HepG2 (cell line): Measurements from ENCODE around the gene ADRM1. TPM values are rescaled to one million over a fixed set of nuclear protein-coding genes. Genes with fewer than 3 reads are reported as not detected.

Source experiments
- CAMTA2 ChIP-seq: sonication (generic); formaldehyde crosslinking; IDR thresholded peaks from 2 replicates; pipeline ENCODE4 v1.4.0; 2020; ENCODE audit warnings: mild to moderate bottlenecking, missing genetic modification reagents, borderline replicate concordance
- CHD4 ChIP-seq: fragments of 200-600 bp; sonication (generic); IDR thresholded peaks from 2 replicates; pipeline ENCODE4 v1.7.0; 2017; ENCODE audit warnings: mild to moderate bottlenecking, low read length, borderline replicate concordance
- ELF4 ChIP-seq: sonication (generic); formaldehyde crosslinking; IDR thresholded peaks from 2 replicates; pipeline ENCODE4 v1.5.0; 2020; ENCODE audit warnings: missing genetic modification reagents, mild to moderate bottlenecking, moderate library complexity, borderline replicate concordance
- FOXA3 ChIP-seq: IDR thresholded peaks from 2 replicates; pipeline ENCODE4 v1.6.1; 2016; ENCODE audit warnings: missing genetic modification reagents, missing compliant biosample characterization
- FOXO4 ChIP-seq: sonication (generic); formaldehyde crosslinking; conservative IDR thresholded peaks from 2 replicates; pipeline ENCODE4 v1.8.1; 2023; ENCODE audit warnings: missing genetic modification reagents
- KDM3A ChIP-seq: IDR thresholded peaks from 2 replicates; pipeline ENCODE4 v1.6.1; 2018; ENCODE audit warnings: low read depth, missing compliant biosample characterization
- KDM5A ChIP-seq: fragments of 200-600 bp; sonication (generic); IDR thresholded peaks from 2 replicates; pipeline ENCODE4 v1.7.0; 2018; ENCODE audit warnings: antibody characterized with exemption, mild to moderate bottlenecking, low read length, borderline replicate concordance
- MEF2D ChIP-seq: sonication (generic); formaldehyde crosslinking; IDR thresholded peaks from 2 replicates; pipeline ENCODE4 v1.5.1; 2020; ENCODE audit warnings: mild to moderate bottlenecking, missing genetic modification reagents
- NCOA5 ChIP-seq: sonication (generic); formaldehyde crosslinking; IDR thresholded peaks from 2 replicates; pipeline ENCODE4 v1.4.0; 2020; ENCODE audit warnings: missing genetic modification reagents
- NKX3-1 ChIP-seq: sonication (generic); formaldehyde crosslinking; IDR thresholded peaks from 2 replicates; pipeline ENCODE4 v1.5.0; 2020; ENCODE audit warnings: missing genetic modification reagents
- REPIN1 ChIP-seq: sonication (generic); formaldehyde crosslinking; IDR thresholded peaks from 2 replicates; pipeline ENCODE4 v1.8.0; 2022; ENCODE audit warnings: missing genetic modification reagents, low read depth, mild to moderate bottlenecking, borderline replicate concordance
- SP2 ChIP-seq: sonication (generic); formaldehyde crosslinking; IDR thresholded peaks from 2 replicates; pipeline ENCODE4 v1.5.1; 2020; ENCODE audit warnings: mild to moderate bottlenecking, missing genetic modification reagents
- STAG1 ChIP-seq: sonication (generic); formaldehyde crosslinking; IDR thresholded peaks from 2 replicates; pipeline ENCODE4 v1.4.0; 2020; ENCODE audit warnings: missing genetic modification reagents
- ZBTB8A ChIP-seq: sonication (generic); formaldehyde crosslinking; IDR thresholded peaks from 2 replicates; pipeline ENCODE4 v1.4.0; 2020; ENCODE audit warnings: mild to moderate bottlenecking, low read depth, missing genetic modification reagents, borderline replicate concordance
- ZFY ChIP-seq: sonication (generic); formaldehyde crosslinking; IDR thresholded peaks from 2 replicates; pipeline ENCODE4 v1.4.0; 2020; ENCODE audit warnings: missing genetic modification reagents
- ZMAT3 ChIP-seq: sonication (generic); formaldehyde crosslinking; conservative IDR thresholded peaks from 2 replicates; pipeline ENCODE4 v1.7.0; 2021; ENCODE audit warnings: missing genetic modification reagents
- ZNF468 ChIP-seq: sonication (generic); formaldehyde crosslinking; IDR thresholded peaks from 2 replicates; pipeline ENCODE4 v1.8.0; 2022; ENCODE audit warnings: mild to moderate bottlenecking, moderate library complexity, missing genetic modification reagents
- ZNF569 ChIP-seq: sonication (generic); formaldehyde crosslinking; IDR thresholded peaks from 2 replicates; pipeline ENCODE4 v1.5.0; 2020; ENCODE audit warnings: mild to moderate bottlenecking, missing genetic modification reagents, moderate library complexity, borderline replicate concordance
- ZNF614 ChIP-seq: IDR thresholded peaks from 2 replicates; pipeline ENCODE4 v1.6.1; 2018; ENCODE audit warnings: missing biosample characterization, missing genetic modification reagents, inconsistent platforms, borderline replicate concordance
- ZNF660 ChIP-seq: sonication (generic); formaldehyde crosslinking; IDR thresholded peaks from 2 replicates; pipeline ENCODE4 v1.5.1; 2020; ENCODE audit warnings: mild to moderate bottlenecking, low read depth, missing genetic modification reagents, borderline replicate concordance
- ZNF740 ChIP-seq: sonication (generic); formaldehyde crosslinking; IDR thresholded peaks from 2 replicates; pipeline ENCODE4 v1.4.0; 2020; ENCODE audit warnings: missing genetic modification reagents
- ZNF782 ChIP-seq: sonication (generic); formaldehyde crosslinking; IDR thresholded peaks from 2 replicates; pipeline ENCODE4 v1.4.0; 2020; ENCODE audit warnings: missing genetic modification reagents, mild to moderate bottlenecking, borderline replicate concordance
- polyA plus RNA-seq, 8 experiments: library from polyadenylated mRNA; depleted of rRNA in 3 of 8; stranded (reverse) in 7 of 8; unstranded in 1 of 8; fragments of >200 nt; fragmentation: Illumina TruSeq in 4 of 8; extraction: Trizol in 4 of 8; gene quantifications; 2 replicates each; pipeline versions ENCODE4 v1.2.1 to v1.2.3, GENCODE V29; 2011 to 2016; ENCODE audit warnings: low read depth in 4 of 8, missing spikeins in 1 of 8, mixed read lengths in 1 of 8; ENCODE audit not compliant: insufficient read depth in 1 of 8
- total RNA-seq, 5 experiments: library from RNA; depleted of rRNA; stranded (reverse); fragments of >200 nt; fragmentation: Illumina TruSeq; extraction: Trizol; gene quantifications; 2 replicates each; pipeline ENCODE4 v1.2.3, GENCODE V29; 2016; ENCODE audit warnings: low read depth in 1 of 5
- TF ChIP-seq, protein P1 (sequence below): sonication (generic); formaldehyde crosslinking; IDR thresholded peaks from 2 replicates; pipeline ENCODE4 v1.4.0; 2020; ENCODE audit warnings: missing genetic modification reagents
- TF ChIP-seq, protein P2 (sequence below): sonication (generic); formaldehyde crosslinking; IDR thresholded peaks from 2 replicates; pipeline ENCODE4 v1.5.0; 2020; ENCODE audit warnings: missing genetic modification reagents, mild to moderate bottlenecking, borderline replicate concordance
- TF ChIP-seq, protein P3 (sequence below): sonication (generic); formaldehyde crosslinking; conservative IDR thresholded peaks from 2 replicates; pipeline ENCODE4 v1.5.0; 2020; ENCODE audit warnings: missing genetic modification reagents

Gene ADRM1
- total and polyA plus RNA-seq, 2 of the 13 experiments (the other 11 are each of a cell fraction or from before 2014, with no cell fraction given) = 92.9 to 154 TPM

DNA sequence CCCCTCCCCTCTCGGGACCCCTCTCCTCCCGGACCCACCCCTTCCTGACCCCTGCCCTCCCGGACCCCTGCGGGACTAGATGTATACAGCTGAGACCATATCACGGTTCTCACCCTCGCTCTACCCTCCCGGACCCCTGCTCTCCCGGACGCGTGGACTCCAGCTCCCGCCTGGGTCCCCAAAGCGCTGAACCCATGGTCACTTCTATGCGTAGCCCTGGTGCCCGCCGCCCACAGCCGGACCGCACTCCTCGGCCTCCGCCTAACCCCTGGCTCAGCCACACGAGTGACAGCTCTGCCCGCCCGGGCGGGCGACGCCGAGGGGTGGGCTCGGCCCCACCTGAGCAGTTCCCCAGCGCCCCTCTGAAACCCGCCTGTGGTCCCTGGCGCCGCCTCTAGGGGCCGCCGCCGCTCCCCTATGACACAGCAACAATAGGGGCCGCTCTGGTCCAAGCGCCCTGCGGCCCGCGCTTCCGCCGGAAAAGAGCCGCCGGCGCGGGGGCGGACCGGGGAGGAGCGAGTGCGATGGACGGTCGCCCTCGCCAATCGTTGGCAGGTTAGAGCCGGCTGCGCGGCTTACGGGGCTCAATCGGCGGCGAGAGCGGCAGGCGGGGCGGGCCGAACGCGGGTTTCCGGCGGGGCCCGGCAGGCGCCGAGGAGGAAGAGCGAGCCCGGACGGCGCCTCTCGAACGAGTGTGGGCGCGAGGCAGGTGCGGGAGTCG is at the start of gene ADRM1 (continued):
- TF ChIP-seq, protein P1, sequence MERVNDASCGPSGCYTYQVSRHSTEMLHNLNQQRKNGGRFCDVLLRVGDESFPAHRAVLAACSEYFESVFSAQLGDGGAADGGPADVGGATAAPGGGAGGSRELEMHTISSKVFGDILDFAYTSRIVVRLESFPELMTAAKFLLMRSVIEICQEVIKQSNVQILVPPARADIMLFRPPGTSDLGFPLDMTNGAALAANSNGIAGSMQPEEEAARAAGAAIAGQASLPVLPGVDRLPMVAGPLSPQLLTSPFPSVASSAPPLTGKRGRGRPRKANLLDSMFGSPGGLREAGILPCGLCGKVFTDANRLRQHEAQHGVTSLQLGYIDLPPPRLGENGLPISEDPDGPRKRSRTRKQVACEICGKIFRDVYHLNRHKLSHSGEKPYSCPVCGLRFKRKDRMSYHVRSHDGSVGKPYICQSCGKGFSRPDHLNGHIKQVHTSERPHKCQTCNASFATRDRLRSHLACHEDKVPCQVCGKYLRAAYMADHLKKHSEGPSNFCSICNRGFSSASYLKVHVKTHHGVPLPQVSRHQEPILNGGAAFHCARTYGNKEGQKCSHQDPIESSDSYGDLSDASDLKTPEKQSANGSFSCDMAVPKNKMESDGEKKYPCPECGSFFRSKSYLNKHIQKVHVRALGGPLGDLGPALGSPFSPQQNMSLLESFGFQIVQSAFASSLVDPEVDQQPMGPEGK = peak; percentile 94
- TF ChIP-seq, protein P2, sequence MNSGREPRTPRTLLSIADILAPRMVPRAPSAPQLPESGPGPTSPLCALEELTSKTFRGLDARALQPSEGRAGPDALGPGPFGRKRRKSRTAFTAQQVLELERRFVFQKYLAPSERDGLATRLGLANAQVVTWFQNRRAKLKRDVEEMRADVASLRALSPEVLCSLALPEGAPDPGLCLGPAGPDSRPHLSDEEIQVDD (CRISPR knock-in tag) = no peak; the same call in none of the 2 replicates
- TF ChIP-seq, protein P3, sequence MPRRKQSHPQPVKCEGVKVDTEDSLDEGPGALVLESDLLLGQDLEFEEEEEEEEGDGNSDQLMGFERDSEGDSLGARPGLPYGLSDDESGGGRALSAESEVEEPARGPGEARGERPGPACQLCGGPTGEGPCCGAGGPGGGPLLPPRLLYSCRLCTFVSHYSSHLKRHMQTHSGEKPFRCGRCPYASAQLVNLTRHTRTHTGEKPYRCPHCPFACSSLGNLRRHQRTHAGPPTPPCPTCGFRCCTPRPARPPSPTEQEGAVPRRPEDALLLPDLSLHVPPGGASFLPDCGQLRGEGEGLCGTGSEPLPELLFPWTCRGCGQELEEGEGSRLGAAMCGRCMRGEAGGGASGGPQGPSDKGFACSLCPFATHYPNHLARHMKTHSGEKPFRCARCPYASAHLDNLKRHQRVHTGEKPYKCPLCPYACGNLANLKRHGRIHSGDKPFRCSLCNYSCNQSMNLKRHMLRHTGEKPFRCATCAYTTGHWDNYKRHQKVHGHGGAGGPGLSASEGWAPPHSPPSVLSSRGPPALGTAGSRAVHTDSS = no peak
- TF ChIP-seq FOXA3 (CRISPR knock-in tag) (peak; percentile 53), REPIN1 (CRISPR knock-in tag) (no peak), NCOA5 (CRISPR knock-in tag) (no peak), ELF4 (CRISPR knock-in tag) (no peak), ZNF660 (CRISPR knock-in tag) (no peak), FOXO4 (no peak), ZNF740 (CRISPR knock-in tag) (peak; percentile 59; the same call in 1 of the 2 replicates), ZNF782 (CRISPR knock-in tag) (no peak), KDM5A (peak; percentile 56), ZNF468 (no peak), ZMAT3 (peak; percentile 22; the same call in 1 of the 2 replicates), SP2 (CRISPR knock-in tag) (peak; percentile 97), MEF2D (no peak), STAG1 (CRISPR knock-in tag) (peak; percentile 82), ZNF614 (CRISPR knock-in tag) (no peak), KDM3A (CRISPR knock-in tag) (peak; percentile 94), NKX3-1 (CRISPR knock-in tag) (no peak; the same call in none of the 2 replicates), ZFY (peak; percentile 73), CHD4 (peak; percentile 96), ZNF569 (CRISPR knock-in tag) (no peak), CAMTA2 (no peak; the same call in 1 of the 2 replicates), ZBTB8A (no peak)
